GM23338 (cell line): ENCODE data around the gene MYRF. TPM values are rescaled to one million over a fixed set of nuclear protein-coding genes. Genes with fewer than 3 reads are reported as not detected.

Experiments
- ATAC-seq: fragments of 200-7000 bp; cut with Tn5 transposase; 3 replicates; pipeline ENCODE4 v1.9.1; 2020
- DNase-seq: peaks from one replicate; pipeline ENCODE4 v3.0.0-alpha.2; 2015; ENCODE audit warnings: low spot score
- H2AFZ ChIP-seq: fragments of 200-600 bp; sonication (generic); 2 replicates; pipeline ENCODE4 v1.8.0; 2016; ENCODE audit warnings: antibody characterized with exemption, mild to moderate bottlenecking, moderate library complexity
- H3F3A ChIP-seq: fragments of 200-600 bp; sonication (generic); replicated peaks from 2 replicates; pipeline ENCODE4 v1.8.0; 2017; ENCODE audit warnings: antibody characterized with exemption, mixed run types, low read depth
- H3K27ac ChIP-seq: fragments of 200-600 bp; sonication (generic); 2 replicates; pipeline ENCODE4 v1.6.1; 2016; ENCODE audit warnings: low read depth
- H3K27me3 ChIP-seq: fragments of 200-600 bp; sonication (generic); 2 replicates; pipeline ENCODE4 v1.8.0; 2016; ENCODE audit warnings: mild to moderate bottlenecking, mixed run types, moderate library complexity; ENCODE audit not compliant: insufficient read depth
- H3K36me3 ChIP-seq: fragments of 200-600 bp; sonication (generic); 2 replicates; pipeline ENCODE4 v1.8.0; 2016; ENCODE audit warnings: mild to moderate bottlenecking; ENCODE audit not compliant: insufficient read depth
- H3K4me1 ChIP-seq: fragments of 200-600 bp; sonication (generic); 2 replicates; pipeline ENCODE4 v1.8.0; 2016; ENCODE audit warnings: mild to moderate bottlenecking, moderate library complexity; ENCODE audit not compliant: insufficient read depth
- H3K4me2 ChIP-seq: fragments of 200-600 bp; sonication (generic); 2 replicates; pipeline ENCODE4 v1.7.1; 2017; ENCODE audit warnings: mixed run types
- H3K4me3 ChIP-seq: fragments of 200-600 bp; sonication (generic); 2 replicates; pipeline ENCODE4 v1.6.1; 2016; ENCODE audit warnings: mixed run types
- H3K79me2 ChIP-seq: fragments of 200-600 bp; sonication (generic); replicated peaks from 2 replicates; pipeline ENCODE4 v1.8.0; 2017; ENCODE audit warnings: mild to moderate bottlenecking; ENCODE audit not compliant: insufficient read depth
- H3K9me2 ChIP-seq: fragments of 200-600 bp; sonication (generic); 2 replicates; pipeline ENCODE4 v1.8.0; 2017; ENCODE audit not compliant: insufficient read depth
- H4K20me1 ChIP-seq: fragments of 200-600 bp; sonication (generic); replicated peaks from 2 replicates; pipeline ENCODE4 v1.8.0; 2017; ENCODE audit warnings: mild to moderate bottlenecking; ENCODE audit not compliant: insufficient read depth
- H3K27ac Mint-ChIP-seq: 2 replicates; pipeline ENCODE4 v1.8.0; 2020; ENCODE audit warnings: inconsistent platforms, mild to moderate bottlenecking, moderate library complexity, mixed read lengths
- H3K27me3 Mint-ChIP-seq: 3 replicates; pipeline ENCODE4 v1.8.0; 2022; ENCODE audit warnings: low read depth, mild to moderate bottlenecking, moderate library complexity, mixed read lengths, inconsistent platforms; ENCODE audit not compliant: insufficient read depth, poor library complexity
- H3K36me3 Mint-ChIP-seq: 3 replicates; pipeline ENCODE4 v1.8.0; 2021; ENCODE audit warnings: low read depth, mild to moderate bottlenecking, inconsistent platforms, moderate library complexity, mixed read lengths
- H3K4me1 Mint-ChIP-seq: 3 replicates; pipeline ENCODE4 v1.8.0; 2020; ENCODE audit warnings: mild to moderate bottlenecking, inconsistent platforms, mixed read lengths
- H3K4me3 Mint-ChIP-seq: 3 replicates; pipeline ENCODE4 v1.8.0; 2021; ENCODE audit warnings: moderate library complexity, mild to moderate bottlenecking, inconsistent platforms, mixed read lengths
- H3K9me3 Mint-ChIP-seq: 3 replicates; pipeline ENCODE4 v1.8.0; 2020; ENCODE audit warnings: moderate library complexity, mild to moderate bottlenecking, inconsistent platforms, mixed read lengths
- CREB1 ChIP-seq: fragments of 250-450 bp; sonication (Bioruptor Pico); IDR thresholded peaks from 2 replicates; pipeline ENCODE4 v1.5.0; 2020; ENCODE audit warnings: low read depth, mild to moderate bottlenecking, moderate library complexity
- EZH2 ChIP-seq: fragments of 200-600 bp; sonication (generic); IDR thresholded peaks from one replicate; pipeline ENCODE4 v1.8.0; 2017; ENCODE audit warnings: antibody characterized with exemption, mild to moderate bottlenecking, low read depth; ENCODE audit not compliant: unreplicated experiment
- EZH2phosphoT487 ChIP-seq: fragments of 200-600 bp; sonication (generic); IDR thresholded peaks from one replicate; pipeline ENCODE4 v1.8.1; 2018; ENCODE audit warnings: antibody characterized with exemption; ENCODE audit not compliant: unreplicated experiment
- JUNB ChIP-seq: IDR thresholded peaks from one replicate; pipeline ENCODE4 v1.6.1; 2016; ENCODE audit warnings: antibody characterized with exemption; ENCODE audit not compliant: unreplicated experiment
- NANOG ChIP-seq: IDR thresholded peaks from 2 replicates; pipeline ENCODE4 v1.6.1; 2016; ENCODE audit warnings: antibody characterized with exemption, borderline replicate concordance
- POLR2AphosphoS5 ChIP-seq: IDR thresholded peaks from 2 replicates; pipeline ENCODE4 v1.6.1; 2016; ENCODE audit warnings: antibody characterized with exemption, low read depth
- STAT1 ChIP-seq: IDR thresholded peaks from one replicate; pipeline ENCODE4 v1.6.1; 2016; ENCODE audit warnings: antibody characterized with exemption; ENCODE audit not compliant: unreplicated experiment
- ZNF114 ChIP-seq: fragments of 250-450 bp; sonication (Bioruptor Pico); IDR thresholded peaks from 2 replicates; pipeline ENCODE4 v1.5.0; 2020; ENCODE audit warnings: mild to moderate bottlenecking, moderate library complexity
- ZNF331 ChIP-seq: fragments of 250-450 bp; sonication (Bioruptor Pico); IDR thresholded peaks from 2 replicates; pipeline ENCODE4 v1.5.0; 2020; ENCODE audit warnings: low read depth, mild to moderate bottlenecking, moderate library complexity
- polyA plus RNA-seq: library from polyadenylated mRNA; unstranded; fragments of >200 nt; fragmentation: Nextera tagmentation; extraction: Ambion mirVana; gene quantifications from 2 replicates; pipeline ENCODE4 v1.2.1, GENCODE V29; 2016
- total RNA-seq: library from RNA; depleted of rRNA; stranded (reverse); fragments of >200 nt; shearing (Covaris generic); gene quantifications from 2 replicates; pipeline ENCODE4 v1.2.3, GENCODE V29; 2014
- TF ChIP-seq, protein P1 (sequence below), 2 experiments: fragments of 200-600 bp in 1 of 2; sonication (generic) in 1 of 2; conservative IDR thresholded peaks; 2 replicates each; pipeline versions ENCODE4 v1.5.1 to v1.6.1; 2016 to 2017; ENCODE audit warnings: antibody characterized with exemption in 2 of 2, low read depth in 2 of 2, mild to moderate bottlenecking in 2 of 2, moderate library complexity in 1 of 2
- TF ChIP-seq, protein P2 (sequence below): IDR thresholded peaks from 2 replicates; pipeline ENCODE4 v1.6.1; 2016; ENCODE audit warnings: antibody characterized with exemption
- TF ChIP-seq, protein P3 (sequence below): IDR thresholded peaks from one replicate; pipeline ENCODE4 v1.6.1; 2018; ENCODE audit warnings: antibody characterized with exemption; ENCODE audit not compliant: unreplicated experiment
- TF ChIP-seq, protein P4 (sequence below): fragments of 250-450 bp; sonication (Bioruptor Pico); IDR thresholded peaks from 2 replicates; pipeline ENCODE4 v1.5.0; 2020; ENCODE audit warnings: mild to moderate bottlenecking, moderate library complexity

Gene MYRF
- total and polyA plus RNA-seq, 2 experiments from 2014 or later: 1.9 to 5.5 TPM

DNA sequence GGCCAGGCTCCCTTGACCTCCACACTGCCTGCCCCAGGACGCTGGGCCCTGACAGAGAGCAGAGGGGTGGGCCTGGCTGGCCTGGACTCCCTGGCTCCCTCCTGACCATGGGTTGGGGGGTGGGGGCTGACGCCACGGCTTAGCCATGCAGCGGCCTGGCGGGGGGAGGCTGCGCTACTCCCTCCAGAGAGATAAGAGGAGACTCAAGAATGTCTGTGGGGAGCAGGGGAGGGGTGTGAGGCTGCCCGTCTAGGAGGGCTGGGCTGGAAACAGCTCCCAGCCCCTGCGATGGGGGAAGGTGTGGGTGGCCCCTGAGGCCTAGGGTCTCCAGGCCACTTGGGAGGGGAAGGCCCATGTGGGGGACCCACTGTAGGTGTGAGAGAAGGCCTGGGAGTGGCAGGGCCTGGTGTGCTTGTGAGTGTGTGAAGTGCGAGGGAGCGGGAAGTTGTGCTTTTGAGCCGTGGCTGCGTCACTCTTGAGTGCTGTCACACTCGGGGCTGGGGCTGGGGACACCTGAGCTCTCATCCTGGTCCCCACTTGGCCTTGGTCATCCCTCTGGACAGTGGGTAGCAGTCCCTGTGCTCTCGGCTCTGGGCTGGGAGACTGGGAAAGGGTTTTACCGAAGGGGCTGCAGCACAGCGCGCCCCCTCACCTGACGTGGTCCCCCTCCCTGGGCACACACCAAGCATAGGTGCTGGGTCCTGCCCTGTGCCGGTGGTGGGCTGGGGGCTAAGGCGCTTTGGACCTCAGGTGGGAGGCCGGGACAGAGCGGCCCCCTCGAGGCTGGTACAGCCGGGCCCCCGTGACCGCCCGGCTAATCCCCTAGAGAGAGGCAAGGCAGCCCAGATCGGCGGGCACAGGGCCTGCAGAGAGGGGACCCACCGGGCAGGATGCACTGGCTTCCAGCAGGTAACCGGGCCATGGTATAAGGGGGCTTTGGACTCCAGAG, 2.4 kb downstream of the MYRF start:
- TF ChIP-seq, protein P1, sequence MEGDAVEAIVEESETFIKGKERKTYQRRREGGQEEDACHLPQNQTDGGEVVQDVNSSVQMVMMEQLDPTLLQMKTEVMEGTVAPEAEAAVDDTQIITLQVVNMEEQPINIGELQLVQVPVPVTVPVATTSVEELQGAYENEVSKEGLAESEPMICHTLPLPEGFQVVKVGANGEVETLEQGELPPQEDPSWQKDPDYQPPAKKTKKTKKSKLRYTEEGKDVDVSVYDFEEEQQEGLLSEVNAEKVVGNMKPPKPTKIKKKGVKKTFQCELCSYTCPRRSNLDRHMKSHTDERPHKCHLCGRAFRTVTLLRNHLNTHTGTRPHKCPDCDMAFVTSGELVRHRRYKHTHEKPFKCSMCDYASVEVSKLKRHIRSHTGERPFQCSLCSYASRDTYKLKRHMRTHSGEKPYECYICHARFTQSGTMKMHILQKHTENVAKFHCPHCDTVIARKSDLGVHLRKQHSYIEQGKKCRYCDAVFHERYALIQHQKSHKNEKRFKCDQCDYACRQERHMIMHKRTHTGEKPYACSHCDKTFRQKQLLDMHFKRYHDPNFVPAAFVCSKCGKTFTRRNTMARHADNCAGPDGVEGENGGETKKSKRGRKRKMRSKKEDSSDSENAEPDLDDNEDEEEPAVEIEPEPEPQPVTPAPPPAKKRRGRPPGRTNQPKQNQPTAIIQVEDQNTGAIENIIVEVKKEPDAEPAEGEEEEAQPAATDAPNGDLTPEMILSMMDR (conservative IDR thresholded peaks at IDR 0.05; ENCODE audit: low read depth in 2 of 2): no peak
- TF ChIP-seq ZNF114 (CRISPR knock-in tag): no peak
- no peak for TF ChIP-seq JUNB
- TF ChIP-seq, protein P2, sequence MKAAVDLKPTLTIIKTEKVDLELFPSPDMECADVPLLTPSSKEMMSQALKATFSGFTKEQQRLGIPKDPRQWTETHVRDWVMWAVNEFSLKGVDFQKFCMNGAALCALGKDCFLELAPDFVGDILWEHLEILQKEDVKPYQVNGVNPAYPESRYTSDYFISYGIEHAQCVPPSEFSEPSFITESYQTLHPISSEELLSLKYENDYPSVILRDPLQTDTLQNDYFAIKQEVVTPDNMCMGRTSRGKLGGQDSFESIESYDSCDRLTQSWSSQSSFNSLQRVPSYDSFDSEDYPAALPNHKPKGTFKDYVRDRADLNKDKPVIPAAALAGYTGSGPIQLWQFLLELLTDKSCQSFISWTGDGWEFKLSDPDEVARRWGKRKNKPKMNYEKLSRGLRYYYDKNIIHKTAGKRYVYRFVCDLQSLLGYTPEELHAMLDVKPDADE: no peak
- no peak for TF ChIP-seq EZH2
- TF ChIP-seq, protein P3, sequence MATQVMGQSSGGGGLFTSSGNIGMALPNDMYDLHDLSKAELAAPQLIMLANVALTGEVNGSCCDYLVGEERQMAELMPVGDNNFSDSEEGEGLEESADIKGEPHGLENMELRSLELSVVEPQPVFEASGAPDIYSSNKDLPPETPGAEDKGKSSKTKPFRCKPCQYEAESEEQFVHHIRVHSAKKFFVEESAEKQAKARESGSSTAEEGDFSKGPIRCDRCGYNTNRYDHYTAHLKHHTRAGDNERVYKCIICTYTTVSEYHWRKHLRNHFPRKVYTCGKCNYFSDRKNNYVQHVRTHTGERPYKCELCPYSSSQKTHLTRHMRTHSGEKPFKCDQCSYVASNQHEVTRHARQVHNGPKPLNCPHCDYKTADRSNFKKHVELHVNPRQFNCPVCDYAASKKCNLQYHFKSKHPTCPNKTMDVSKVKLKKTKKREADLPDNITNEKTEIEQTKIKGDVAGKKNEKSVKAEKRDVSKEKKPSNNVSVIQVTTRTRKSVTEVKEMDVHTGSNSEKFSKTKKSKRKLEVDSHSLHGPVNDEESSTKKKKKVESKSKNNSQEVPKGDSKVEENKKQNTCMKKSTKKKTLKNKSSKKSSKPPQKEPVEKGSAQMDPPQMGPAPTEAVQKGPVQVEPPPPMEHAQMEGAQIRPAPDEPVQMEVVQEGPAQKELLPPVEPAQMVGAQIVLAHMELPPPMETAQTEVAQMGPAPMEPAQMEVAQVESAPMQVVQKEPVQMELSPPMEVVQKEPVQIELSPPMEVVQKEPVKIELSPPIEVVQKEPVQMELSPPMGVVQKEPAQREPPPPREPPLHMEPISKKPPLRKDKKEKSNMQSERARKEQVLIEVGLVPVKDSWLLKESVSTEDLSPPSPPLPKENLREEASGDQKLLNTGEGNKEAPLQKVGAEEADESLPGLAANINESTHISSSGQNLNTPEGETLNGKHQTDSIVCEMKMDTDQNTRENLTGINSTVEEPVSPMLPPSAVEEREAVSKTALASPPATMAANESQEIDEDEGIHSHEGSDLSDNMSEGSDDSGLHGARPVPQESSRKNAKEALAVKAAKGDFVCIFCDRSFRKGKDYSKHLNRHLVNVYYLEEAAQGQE: no peak
- no peak for TF ChIP-seq ZNF331 (CRISPR knock-in tag)
- no peak for TF ChIP-seq STAT1
- no peak for TF ChIP-seq EZH2phosphoT487
- TF ChIP-seq, protein P4, sequence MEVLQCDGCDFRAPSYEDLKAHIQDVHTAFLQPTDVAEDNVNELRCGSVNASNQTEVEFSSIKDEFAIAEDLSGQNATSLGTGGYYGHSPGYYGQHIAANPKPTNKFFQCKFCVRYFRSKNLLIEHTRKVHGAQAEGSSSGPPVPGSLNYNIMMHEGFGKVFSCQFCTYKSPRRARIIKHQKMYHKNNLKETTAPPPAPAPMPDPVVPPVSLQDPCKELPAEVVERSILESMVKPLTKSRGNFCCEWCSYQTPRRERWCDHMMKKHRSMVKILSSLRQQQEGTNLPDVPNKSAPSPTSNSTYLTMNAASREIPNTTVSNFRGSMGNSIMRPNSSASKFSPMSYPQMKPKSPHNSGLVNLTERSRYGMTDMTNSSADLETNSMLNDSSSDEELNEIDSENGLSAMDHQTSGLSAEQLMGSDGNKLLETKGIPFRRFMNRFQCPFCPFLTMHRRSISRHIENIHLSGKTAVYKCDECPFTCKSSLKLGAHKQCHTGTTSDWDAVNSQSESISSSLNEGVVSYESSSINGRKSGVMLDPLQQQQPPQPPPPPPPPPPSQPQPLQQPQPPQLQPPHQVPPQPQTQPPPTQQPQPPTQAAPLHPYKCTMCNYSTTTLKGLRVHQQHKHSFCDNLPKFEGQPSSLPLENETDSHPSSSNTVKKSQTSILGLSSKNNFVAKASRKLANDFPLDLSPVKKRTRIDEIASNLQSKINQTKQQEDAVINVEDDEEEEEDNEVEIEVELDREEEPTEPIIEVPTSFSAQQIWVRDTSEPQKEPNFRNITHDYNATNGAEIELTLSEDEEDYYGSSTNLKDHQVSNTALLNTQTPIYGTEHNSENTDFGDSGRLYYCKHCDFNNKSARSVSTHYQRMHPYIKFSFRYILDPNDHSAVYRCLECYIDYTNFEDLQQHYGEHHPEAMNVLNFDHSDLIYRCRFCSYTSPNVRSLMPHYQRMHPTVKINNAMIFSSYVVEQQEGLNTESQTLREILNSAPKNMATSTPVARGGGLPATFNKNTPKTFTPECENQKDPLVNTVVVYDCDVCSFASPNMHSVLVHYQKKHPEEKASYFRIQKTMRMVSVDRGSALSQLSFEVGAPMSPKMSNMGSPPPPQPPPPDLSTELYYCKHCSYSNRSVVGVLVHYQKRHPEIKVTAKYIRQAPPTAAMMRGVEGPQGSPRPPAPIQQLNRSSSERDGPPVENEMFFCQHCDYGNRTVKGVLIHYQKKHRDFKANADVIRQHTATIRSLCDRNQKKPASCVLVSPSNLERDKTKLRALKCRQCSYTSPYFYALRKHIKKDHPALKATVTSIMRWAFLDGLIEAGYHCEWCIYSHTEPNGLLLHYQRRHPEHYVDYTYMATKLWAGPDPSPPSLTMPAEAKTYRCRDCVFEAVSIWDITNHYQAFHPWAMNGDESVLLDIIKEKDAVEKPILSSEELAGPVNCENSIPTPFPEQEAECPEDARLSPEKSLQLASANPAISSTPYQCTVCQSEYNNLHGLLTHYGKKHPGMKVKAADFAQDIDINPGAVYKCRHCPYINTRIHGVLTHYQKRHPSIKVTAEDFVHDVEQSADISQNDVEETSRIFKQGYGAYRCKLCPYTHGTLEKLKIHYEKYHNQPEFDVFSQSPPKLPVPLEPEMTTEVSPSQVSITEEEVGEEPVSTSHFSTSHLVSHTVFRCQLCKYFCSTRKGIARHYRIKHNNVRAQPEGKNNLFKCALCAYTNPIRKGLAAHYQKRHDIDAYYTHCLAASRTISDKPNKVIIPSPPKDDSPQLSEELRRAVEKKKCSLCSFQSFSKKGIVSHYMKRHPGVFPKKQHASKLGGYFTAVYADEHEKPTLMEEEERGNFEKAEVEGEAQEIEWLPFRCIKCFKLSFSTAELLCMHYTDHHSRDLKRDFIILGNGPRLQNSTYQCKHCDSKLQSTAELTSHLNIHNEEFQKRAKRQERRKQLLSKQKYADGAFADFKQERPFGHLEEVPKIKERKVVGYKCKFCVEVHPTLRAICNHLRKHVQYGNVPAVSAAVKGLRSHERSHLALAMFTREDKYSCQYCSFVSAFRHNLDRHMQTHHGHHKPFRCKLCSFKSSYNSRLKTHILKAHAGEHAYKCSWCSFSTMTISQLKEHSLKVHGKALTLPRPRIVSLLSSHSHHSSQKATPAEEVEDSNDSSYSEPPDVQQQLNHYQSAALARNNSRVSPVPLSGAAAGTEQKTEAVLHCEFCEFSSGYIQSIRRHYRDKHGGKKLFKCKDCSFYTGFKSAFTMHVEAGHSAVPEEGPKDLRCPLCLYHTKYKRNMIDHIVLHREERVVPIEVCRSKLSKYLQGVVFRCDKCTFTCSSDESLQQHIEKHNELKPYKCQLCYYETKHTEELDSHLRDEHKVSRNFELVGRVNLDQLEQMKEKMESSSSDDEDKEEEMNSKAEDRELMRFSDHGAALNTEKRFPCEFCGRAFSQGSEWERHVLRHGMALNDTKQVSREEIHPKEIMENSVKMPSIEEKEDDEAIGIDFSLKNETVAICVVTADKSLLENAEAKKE: no peak
- no peak for TF ChIP-seq POLR2AphosphoS5
- TF ChIP-seq CREB1 (CRISPR knock-in tag): no peak
- no peak for TF ChIP-seq NANOG
- H3K27ac Mint-ChIP-seq: no peak overlapping the region
- H3K27me3 ChIP-seq: peaks cover 32% of the 10 kb centered on the region
- H3K4me1 ChIP-seq: peaks cover 15% of the 10 kb centered on the region
- no peaks in the 10 kb centered on the region for H3K79me2 ChIP-seq
- no peak overlapping the region for H3K4me2 ChIP-seq
- H2AFZ ChIP-seq: no peak overlapping the region
- no peaks in the 10 kb centered on the region; the same call in 2 of the 3 replicates for H3K36me3 Mint-ChIP-seq
- H3K4me3 ChIP-seq: no peak overlapping the region
- H3K27me3 Mint-ChIP-seq: peaks cover 33% of the 10 kb centered on the region
- peaks cover 3% of the 10 kb centered on the region; the same call in 1 of the 2 replicates for H4K20me1 ChIP-seq
- H3K4me3 Mint-ChIP-seq: no peak overlapping the region
- H3K4me1 Mint-ChIP-seq: peaks cover 26% of the 10 kb centered on the region
- H3K27ac ChIP-seq: no peak overlapping the region
- DNase-seq: no peak
- no peaks in the 10 kb centered on the region for H3K36me3 ChIP-seq
- H3F3A ChIP-seq: peaks cover 4% of the 10 kb centered on the region; the same call in 1 of the 2 replicates
- H3K9me2 ChIP-seq: no peaks in the 10 kb centered on the region
- ATAC-seq: no peak
- no peaks in the 10 kb centered on the region for H3K9me3 Mint-ChIP-seq
